ENCODE data around the gene ZNF79.
A peak's percentile ranks its signal among the peaks of the same experiment; 100 is the strongest.

ZNF79 gene

DNA sequence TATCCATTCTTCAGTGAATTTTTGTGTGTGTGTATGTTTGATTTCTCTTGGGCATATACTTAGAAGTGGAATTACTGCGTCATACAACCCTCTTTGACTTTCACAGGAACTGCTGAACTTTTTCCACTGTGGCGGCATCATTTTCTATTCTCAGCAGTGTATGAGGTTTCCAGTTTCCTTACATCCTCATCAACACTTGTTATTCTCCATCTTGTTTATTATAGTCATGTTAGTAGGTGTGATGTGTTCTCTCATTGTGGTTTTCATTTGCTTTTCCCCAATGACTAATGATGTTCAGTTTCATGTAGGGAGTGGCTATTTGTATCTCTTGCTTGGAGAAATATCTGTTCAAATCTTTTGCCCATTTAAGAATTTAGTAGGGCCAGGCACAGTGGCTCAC, 2.6 kb downstream of the ZNF79 start:
- peak in 1 of 3 donors; percentile 41 for DNase-seq (ENCODE audit: low read depth in 2 of 3, low spot score in 1 of 3)

- DNase-seq (ENCODE audit: low read depth in 2 of 3, low spot score in 1 of 3): no peak
Observed at GRCh38 chr9:127428348-127428747, 4.2 kb downstream of the ZNF79 start.

DNA sequence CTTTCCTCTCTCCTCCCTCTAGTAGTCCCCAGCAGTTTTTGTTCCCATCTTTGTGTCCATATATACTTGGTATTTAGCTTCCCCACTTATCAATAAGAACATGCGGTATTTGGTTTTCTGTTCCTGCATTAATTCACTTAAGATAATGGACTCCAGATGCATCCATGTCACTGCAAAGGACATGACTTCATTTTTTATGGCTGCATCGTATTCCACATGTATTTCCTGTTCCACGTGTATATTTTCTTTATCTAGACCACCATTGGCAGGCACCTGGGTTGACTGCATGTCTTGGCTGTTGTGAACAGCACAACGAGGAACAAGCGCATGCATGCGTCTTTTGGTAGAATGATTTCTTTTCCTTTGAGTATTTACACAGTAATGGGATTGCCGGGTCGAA, 6.2 kb downstream of the ZNF79 start:
- no peak for DNase-seq (ENCODE audit: low read depth in 2 of 3, low spot score in 1 of 3)

- DNase-seq (ENCODE audit: low read depth in 2 of 3, low spot score in 1 of 3): no peak
Observed at GRCh38 chr9:127437497-127438264, 13.5 kb downstream of the ZNF79 start.

DNA sequence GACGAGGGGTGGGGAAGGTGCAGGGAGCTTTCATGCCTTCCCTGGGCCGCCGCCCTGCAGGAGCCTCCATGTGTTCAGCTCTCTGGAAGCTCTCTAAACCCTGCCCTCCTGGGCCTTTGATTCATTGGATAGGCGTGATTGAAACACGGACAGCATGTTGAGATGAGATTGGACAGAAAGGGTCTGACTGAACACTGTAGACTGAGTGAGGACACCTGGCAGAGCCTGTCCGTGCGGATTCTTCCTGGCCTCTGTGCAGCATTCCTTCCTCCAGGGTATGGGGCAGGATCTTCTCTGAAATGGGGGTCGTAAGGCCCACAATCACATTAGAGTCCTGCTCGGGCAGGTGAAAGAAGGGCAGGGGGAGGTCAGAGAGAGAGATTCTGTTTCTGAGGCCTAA, 14.2 kb downstream of the ZNF79 start:
- no peak for DNase-seq (ENCODE audit: low read depth in 2 of 3, low spot score in 1 of 3)

- no peak for DNase-seq (ENCODE audit: low read depth in 2 of 3, low spot score in 1 of 3)
Observed at GRCh38 chr9:127444283-127444920, 20.2 kb downstream of the ZNF79 start.

- DNase-seq (ENCODE audit: low read depth in 2 of 3, low spot score in 1 of 3): no peak
Observed at GRCh38 chr9:127444921-127445850, 21.0 kb downstream of the ZNF79 start.

DNA sequence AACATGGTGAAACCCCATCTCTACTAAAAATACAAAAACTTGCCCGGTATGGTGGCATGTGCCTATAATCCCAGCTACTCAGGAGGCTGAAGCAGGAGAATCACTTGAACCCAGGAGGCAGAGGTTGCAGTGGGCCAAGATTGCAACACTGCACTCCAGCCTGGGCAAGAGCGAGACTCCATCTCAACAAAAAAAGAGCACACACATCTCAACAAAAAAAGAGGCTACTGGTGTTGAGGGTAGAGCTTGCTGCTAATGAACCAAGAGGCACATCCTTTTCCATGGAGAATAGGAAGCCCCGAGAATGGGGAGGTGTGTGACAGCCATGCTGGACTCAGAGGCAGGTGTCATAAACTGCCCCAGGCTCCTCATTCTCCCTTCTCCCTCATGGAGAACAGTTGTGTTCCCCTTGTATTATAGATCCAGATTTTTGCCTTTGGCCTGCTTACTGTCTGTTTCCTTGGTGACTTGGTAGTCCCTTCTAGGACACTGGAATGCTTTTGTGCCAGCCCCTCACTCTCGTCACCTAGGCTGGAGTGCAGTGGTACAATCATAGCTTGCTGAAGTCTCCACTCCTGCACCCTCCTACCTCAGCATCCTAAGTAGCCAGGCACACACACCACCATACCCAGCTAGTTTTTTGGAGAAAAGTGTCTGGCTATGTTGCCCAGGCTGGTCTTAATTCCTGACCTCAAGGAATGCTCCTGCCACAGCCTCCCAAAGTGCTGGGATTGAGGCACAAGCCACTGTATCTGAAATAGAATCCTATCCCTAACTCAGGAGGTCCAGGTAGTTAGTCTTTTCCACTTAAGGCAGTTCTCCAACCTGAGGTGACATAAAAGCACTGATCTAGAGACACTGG, 21.9 kb downstream of the ZNF79 start:
- DNase-seq (ENCODE audit: low read depth in 2 of 3, low spot score in 1 of 3): no peak

DNA sequence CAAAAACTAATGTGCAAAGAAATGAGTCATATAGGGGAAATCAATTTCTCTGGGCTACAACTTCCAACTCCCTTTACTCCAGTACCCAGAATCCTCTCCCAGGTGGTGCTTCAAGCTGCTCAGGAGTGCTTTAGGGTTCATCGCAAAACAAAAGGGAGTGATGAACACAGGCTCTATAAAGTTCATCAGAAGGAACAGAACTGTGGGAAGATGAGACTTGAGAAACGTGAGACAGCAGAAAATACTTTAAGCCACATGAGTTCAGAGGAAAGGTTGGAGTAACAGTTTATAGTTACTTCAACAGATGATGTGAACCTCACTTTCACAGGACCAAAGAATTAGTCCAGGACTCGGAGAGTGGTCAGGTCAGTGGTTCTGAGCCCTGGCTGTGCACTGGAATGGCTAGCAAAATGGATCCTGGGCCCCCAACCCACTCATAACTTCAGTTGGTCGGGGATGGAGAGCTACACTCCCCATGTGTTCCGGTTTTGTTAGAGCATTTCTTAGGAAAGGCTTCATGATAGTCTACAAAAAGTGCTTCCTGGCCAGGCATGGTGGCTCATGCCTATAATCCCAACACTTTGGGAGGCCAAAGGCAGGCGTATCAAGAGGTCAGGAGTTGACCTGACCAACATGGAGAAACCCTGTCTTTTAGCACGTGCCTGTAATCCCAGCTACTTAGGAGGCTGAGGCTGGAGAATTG, 22.7 kb downstream of the ZNF79 start:
- DNase-seq (ENCODE audit: low read depth in 2 of 3, low spot score in 1 of 3): no peak

DNA sequence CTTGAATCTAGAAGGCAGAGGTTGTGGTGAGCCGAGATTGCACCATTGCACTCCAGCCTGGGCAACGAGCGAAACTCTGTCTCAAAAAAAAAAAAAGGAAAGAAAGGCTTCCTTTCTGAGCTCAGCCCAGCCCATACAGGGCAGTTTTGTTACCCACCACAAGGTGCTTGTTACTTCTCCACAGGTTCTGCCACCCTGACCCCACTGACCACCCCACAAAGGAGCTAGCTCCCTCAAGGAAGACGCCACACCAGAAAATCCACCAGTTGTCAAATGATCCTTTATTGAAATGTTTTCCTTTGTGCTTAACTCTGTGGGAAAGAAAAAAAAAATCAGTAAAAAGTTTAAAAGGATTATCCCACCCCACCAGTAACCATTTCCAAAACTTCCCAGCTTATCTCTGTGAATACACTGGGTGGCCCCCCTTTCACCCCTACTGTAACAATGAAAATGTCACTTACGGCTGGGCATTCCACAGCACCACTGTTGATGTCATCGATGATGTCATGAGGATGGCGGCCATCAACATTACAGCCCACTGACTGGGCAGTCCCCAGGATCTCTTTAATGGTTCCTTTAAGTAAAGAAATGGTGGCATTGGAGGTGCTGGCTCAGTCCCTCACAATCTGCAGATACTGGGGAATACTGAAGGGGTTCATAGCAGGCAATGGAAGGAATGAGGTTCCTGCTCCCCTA, 23.4 kb downstream of the ZNF79 start:
- no peak for DNase-seq (ENCODE audit: low read depth in 2 of 3, low spot score in 1 of 3)

DNA sequence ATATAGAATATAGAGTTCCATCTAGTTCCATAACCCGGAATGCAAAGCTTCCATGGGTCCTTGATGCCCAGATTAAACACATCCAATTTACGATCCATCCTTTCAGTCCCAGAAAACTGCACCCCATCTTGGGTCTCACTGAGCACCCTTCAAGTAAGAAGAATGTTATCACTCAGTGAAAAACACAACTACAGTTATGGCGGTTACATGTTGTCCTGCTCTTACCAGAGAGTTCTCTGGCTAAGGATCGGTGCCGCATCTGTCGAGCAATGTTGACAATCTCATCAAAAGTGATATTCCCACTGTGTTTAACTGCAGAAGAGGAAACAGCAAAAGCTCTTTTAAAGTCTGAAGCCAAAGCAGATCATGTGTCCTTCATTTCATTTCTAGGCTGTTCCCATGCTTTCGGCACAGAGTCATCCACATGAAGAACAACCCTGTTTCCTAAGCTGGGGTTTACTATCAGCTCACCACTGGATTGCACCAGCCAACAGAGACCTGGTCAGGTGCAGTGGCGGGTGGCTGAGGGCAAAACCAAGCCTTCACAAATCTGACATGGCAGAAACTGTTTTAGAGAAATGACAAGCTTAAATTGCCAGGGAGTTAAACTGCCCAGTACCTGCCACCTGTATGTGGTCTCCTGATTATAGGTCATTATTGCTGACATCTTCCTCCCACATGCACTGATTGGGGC, 24.1 kb downstream of the ZNF79 start:
- DNase-seq (ENCODE audit: low read depth in 2 of 3, low spot score in 1 of 3): no peak

DNA sequence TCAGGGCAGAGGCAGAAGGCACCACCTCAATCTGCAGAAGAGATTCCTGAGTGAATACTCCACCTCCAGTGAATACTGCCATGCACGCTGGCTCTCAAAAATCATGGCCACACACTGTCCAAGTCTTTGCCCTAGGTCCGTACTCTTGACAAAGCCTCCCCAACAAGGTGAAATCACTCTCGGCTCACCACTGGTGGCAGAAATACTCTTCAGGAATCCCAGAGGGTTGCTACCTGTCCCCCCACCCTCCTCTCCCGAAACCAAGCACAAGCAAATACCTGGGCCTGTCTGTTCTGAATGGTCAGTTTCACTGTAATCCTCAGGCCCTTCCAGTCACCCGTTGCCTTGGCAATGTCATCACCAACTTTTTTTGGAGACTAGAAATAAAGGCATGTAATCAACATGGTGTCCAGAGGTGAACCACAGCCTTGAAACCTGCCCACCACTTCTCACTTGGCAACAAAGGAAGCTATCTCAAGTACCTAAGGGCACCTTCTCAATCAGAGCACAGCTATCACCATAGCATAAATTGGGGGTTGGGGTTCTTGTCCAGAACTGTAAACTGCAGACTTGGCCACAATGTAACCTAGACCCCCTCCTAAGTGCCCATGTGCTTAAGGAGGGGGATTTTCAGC, 25.3 kb downstream of the ZNF79 start:
- no peak for DNase-seq (ENCODE audit: low read depth in 2 of 3, low spot score in 1 of 3)

DNA sequence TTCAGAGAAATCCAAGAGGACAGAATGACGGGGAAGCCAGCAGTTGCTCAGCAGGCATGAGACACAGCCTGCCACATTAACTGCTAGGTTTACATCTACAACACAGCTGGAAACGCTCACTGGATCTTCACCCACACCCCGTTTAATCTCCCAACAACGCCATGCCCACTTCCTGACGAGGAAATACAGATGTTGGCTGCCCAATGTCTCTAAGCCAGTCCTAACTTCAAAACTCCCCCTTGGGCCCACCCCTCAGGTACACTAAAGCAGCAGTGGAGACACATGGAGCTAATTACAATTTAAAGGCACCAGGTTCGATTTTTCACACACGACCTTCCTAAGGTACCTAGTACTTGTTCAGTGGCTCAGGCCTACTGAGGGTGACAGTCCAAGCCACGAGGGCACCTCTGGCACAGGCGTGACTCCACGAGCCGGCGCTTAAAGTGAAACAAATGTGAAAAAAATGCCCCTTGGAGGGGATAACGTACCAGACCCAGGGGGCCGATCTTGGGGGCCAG, 26.1 kb downstream of the ZNF79 start:
- no peak for DNase-seq (ENCODE audit: low read depth in 2 of 3, low spot score in 1 of 3)

GRCh38 chr9:127450830-127451607, 26.8 kb downstream of the ZNF79 start, which contains the start of the genes LRSAM1 and RPL12:
Gene LRSAM1 (plus strand): TSS chr9:127451510. CDS start chr9:127454528, 3,018 bp downstream.
Gene RPL12 (minus strand): TSS chr9:127451406. CDS start chr9:127451317, 89 bp downstream.
- DNase-seq (ENCODE audit: low read depth in 2 of 3, low spot score in 1 of 3): peak; percentile 95 to 99 (median 95)

DNA sequence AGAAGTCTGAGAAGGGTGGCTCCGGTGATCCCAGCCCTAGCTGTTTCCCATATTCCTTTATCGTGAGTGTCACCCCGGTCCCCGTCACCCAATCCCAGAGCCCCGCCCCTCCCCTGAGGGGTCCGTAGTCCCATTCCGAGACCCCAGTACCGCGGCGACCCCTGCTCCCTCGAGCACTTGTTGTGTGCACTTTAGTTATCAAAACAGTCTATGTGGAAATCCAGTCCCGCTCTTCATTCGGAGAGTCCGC, 27.4 kb downstream of the ZNF79 start:
- no peak for DNase-seq (ENCODE audit: low read depth in 2 of 3, low spot score in 1 of 3)

GRCh38 chr9:127451858-127452656, 27.9 kb downstream of the ZNF79 start:
- DNase-seq (ENCODE audit: low read depth in 2 of 3, low spot score in 1 of 3): peak in 2 of 3 donors; percentile 42 to 45

DNA sequence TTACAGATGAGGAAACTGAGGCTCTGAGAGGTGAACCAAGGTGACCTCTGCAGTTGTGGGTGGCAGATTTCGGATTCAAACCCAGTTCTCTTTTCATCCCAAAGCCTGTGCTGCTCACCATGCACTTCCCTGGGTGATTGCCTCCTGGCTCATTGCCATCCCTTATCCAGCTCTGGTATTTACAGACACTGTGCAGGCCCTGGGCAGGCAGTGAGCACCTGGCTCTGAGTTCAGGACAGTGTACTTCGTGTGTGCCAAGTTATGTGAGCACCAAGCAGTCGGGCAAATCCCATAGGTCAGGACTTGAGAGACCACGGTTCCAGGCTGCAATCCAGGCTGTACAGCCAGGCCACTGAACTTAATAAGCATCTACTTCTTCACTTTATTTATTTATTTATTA, 28.5 kb downstream of the ZNF79 start:
- DNase-seq (ENCODE audit: low read depth in 2 of 3, low spot score in 1 of 3): no peak

Data from stimulated activated CD4-positive, alpha-beta T cell treated with anti-CD3 and anti-CD28 coated beads, Interleukin-12 subunit alpha, Interleukin-12 subunit beta, amount 100 ng/mL, for 48 hours (primary cell).